ENCODE measurements around the gene TMEM120B. TPM values are rescaled to one million over a fixed set of nuclear protein-coding genes. Genes with fewer than 3 reads are reported as not detected.
"Not testable (repeated sequence)": the region's sequence is repeated elsewhere in the genome, so short reads cannot be mapped to it uniquely, and the experiment has no call there.

Gene TMEM120B
- total RNA-seq, 1 donor from 2014 or later, result 17.1 TPM

DNA sequence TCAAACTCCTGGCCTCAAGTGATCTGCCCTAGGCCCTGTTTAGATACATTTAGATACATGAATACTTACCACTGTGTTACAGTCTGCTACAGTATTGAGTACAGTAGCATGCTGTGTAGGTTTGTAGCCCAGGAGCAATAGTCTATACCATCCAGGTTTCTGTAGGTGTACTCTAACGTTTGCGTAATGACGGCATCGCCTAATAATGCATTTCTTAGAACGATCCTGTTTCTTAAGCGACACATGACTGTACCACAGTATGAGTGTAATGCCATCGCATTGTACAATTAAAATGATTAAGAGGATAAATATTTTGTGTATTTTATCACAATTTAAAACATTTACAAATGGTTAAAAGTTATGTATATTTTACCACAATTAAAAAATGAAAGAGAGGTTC lies 18.9 kb downstream of the TMEM120B start:
- Histone ChIP-seq H3K4me1 (no peaks in the 10 kb centered on the region), H3K27ac (no peak overlapping the region), H3K4me3 (no peak overlapping the region), H3K27me3 (no peaks in the 10 kb centered on the region), H3K36me3 (no peaks in the 10 kb centered on the region), H3K9me3 (no peaks in the 10 kb centered on the region)
- TF ChIP-seq, protein P1, sequence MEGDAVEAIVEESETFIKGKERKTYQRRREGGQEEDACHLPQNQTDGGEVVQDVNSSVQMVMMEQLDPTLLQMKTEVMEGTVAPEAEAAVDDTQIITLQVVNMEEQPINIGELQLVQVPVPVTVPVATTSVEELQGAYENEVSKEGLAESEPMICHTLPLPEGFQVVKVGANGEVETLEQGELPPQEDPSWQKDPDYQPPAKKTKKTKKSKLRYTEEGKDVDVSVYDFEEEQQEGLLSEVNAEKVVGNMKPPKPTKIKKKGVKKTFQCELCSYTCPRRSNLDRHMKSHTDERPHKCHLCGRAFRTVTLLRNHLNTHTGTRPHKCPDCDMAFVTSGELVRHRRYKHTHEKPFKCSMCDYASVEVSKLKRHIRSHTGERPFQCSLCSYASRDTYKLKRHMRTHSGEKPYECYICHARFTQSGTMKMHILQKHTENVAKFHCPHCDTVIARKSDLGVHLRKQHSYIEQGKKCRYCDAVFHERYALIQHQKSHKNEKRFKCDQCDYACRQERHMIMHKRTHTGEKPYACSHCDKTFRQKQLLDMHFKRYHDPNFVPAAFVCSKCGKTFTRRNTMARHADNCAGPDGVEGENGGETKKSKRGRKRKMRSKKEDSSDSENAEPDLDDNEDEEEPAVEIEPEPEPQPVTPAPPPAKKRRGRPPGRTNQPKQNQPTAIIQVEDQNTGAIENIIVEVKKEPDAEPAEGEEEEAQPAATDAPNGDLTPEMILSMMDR (IDR thresholded peaks at IDR 0.05), result no peak
- no peak for ATAC-seq
- DNase-seq, result no peak
- intact Hi-C loops (cut with DNase I), result no loop called here

DNA sequence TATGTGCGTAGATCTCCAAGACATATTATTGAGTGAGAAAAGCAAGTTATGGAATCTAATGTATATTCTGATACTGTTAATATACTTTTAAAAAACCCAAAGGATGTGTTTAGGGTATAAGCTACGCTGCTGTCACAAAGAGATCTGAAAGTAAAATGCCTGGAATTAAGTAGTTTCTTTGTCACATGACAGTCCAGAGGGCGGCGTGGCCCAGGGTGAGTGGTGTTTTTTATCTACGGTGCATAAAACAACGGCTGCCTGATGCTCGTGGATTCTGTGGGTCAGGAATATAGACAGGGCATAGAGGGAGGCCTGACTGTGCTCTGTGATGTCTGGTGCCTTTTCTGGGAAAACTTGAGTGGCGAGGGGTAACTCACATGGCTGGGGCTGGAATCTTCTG lies 21.3 kb downstream of the TMEM120B start:
- ATAC-seq, result no peak
- H3K4me3 ChIP-seq, result no peak overlapping the region
- H3K4me1 ChIP-seq, result no peaks in the 10 kb centered on the region
- DNase-seq, result no peak
- intact Hi-C loops (cut with DNase I), result no loop called here
- no peaks in the 10 kb centered on the region for H3K36me3 ChIP-seq
- H3K27ac ChIP-seq, result no peak overlapping the region
- TF ChIP-seq, protein P1 (IDR thresholded peaks at IDR 0.05), result no peak
- H3K9me3 ChIP-seq, result no peaks in the 10 kb centered on the region
- no peaks in the 10 kb centered on the region for H3K27me3 ChIP-seq

DNA sequence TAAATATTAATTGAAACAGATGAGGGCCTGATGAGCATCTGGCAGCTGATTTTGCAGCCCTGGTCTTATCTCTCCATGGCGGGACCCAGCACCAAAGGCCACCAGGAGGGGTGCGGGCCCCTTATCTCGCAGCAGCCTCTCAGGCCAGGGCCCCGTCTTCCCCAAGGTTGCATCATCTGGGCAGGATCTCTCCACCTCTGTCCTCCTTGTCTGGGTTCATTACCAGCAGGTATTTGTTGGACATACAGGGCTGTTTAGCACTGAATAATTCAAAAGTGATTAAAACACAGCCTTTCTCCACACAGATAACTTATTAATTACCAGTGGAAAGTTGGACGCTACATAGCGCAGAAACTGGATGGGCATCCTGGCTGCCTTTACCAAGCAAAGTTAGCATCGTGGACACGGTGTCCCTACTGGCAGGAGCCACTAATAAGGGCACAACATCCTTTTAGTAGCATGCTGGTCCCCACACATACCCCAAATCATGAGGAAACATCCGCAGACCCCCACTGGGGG lies 25.8 kb downstream of the TMEM120B start:
- Histone ChIP-seq H3K27ac (no peak overlapping the region), H3K4me3 (no peak overlapping the region), H3K4me1 (no peaks in the 10 kb centered on the region), H3K9me3 (no peaks in the 10 kb centered on the region), H3K36me3 (no peaks in the 10 kb centered on the region), H3K27me3 (no peaks in the 10 kb centered on the region)
- DNase-seq (no peak), ATAC-seq (no peak)
- intact Hi-C loops (cut with DNase I), result no loop called here
- TF ChIP-seq, protein P1 (IDR thresholded peaks at IDR 0.05), result no peak

GRCh38 chr12:121740847-121741246 lies 28.3 kb downstream of the TMEM120B start:
- H3K4me3 ChIP-seq, result no peak overlapping the region
- DNase-seq, result no peak
- no peaks in the 10 kb centered on the region for H3K36me3 ChIP-seq
- H3K4me1 ChIP-seq, result no peaks in the 10 kb centered on the region
- TF ChIP-seq, protein P1 (IDR thresholded peaks at IDR 0.05), result no peak
- H3K9me3 ChIP-seq, result no peaks in the 10 kb centered on the region
- intact Hi-C loops (cut with DNase I), result no loop called here
- ATAC-seq, result no peak
- H3K27me3 ChIP-seq, result no peaks in the 10 kb centered on the region
- no peak overlapping the region for H3K27ac ChIP-seq

GRCh38 chr12:121741743-121742142 lies 29.2 kb downstream of the TMEM120B start:
- no peaks in the 10 kb centered on the region for H3K27me3 ChIP-seq
- H3K4me3 ChIP-seq, result no peak overlapping the region
- H3K4me1 ChIP-seq, result no peaks in the 10 kb centered on the region
- ATAC-seq (no peak), DNase-seq (no peak)
- no peaks in the 10 kb centered on the region for H3K36me3 ChIP-seq
- no peaks in the 10 kb centered on the region for H3K9me3 ChIP-seq
- TF ChIP-seq, protein P1 (IDR thresholded peaks at IDR 0.05), result no peak
- intact Hi-C loops (cut with DNase I), result no loop called here
- H3K27ac ChIP-seq, result no peak overlapping the region

DNA sequence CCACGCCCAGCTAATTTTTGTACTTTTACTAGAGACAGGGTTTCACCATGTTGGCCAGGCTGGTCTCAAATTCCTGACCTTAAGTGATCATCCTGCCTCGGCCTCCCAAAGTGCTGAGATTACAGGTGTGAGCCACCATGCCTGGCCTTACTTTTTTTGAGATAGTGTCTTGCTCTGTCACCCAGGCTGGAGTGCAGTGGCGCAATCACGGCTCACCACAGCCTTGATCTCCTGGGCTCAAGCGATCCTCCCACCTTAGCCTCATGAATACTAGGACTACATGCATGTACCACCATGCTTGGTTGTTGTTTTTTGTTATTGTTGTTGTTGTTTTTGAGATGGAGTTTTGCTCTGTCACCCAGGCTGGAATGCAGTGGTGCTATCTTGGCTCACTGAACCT lies 33.0 kb downstream of the TMEM120B start:
- H3K4me1 ChIP-seq; H3K27me3 ChIP-seq; H3K36me3 ChIP-seq; ATAC-seq; DNase-seq; H3K4me3 ChIP-seq; intact Hi-C loops (cut with DNase I); H3K27ac ChIP-seq; H3K9me3 ChIP-seq: not testable (repeated sequence)
